ENCODE measurements around the gene GPR37L1. TPM values are rescaled to one million over a fixed set of nuclear protein-coding genes. Genes with fewer than 3 reads are reported as not detected.

The GPR37L1 gene
- total and polyA plus RNA-seq, 8 donors, result 0.02 to 0.25 (median 0.07) TPM; not detected in 2

GRCh38 chr1:202182040-202182877 is 59.5 kb downstream of the GPR37L1 start:
- Histone ChIP-seq H3K27me3 (no peaks in the 10 kb centered on the region), H3K9me3 (no peaks in the 10 kb centered on the region), H3K27ac (no peak overlapping the region), H3K4me1 (no peaks in the 10 kb centered on the region), H3K4me3 (no peak overlapping the region), H3K36me3 (no peaks in the 10 kb centered on the region)
- FAIRE-seq (no peak), ATAC-seq (no peak), DNase-seq (no peak)
- intact Hi-C loops (cut with DNase I), result loop anchor here in 1 of 3 donors (10.0 kb wide), 1 partner anchor 543 kb away; no protein-coding TSS in a partner anchor
- no peak for TF ChIP-seq CTCF (IDR thresholded peaks at IDR 0.05)
- WGBS, 2 donors, result 78 to 90% methylated on average over 8 of the region's 8 CpGs

Other genes with a start within 250 kb of the GPR37L1 start
- gene SHISA4, start 234.0 kb upstream of the GPR37L1 start, total RNA-seq, result 1 to 10 TPM; 3.6 to 7.5 (median 4.8) TPM
- gene SHISA4, start 234.0 kb upstream of the GPR37L1 start, polyA plus RNA-seq, result 1 to 10 TPM; 7.5 to 9.3 TPM
- 1 to 10 TPM in 5 of 6 donors, under 1 TPM in 1; 0.67 to 4.5 (median 1.7) TPM for gene LMOD1, start 176.4 kb upstream of the GPR37L1 start, total RNA-seq
- 10 to 100 TPM in 1 of 2 donors, 1 to 10 TPM in 1; 7.1 to 13.6 TPM for gene LMOD1, start 176.4 kb upstream of the GPR37L1 start, polyA plus RNA-seq
- 10 to 100 TPM in 5 of 6 donors, 1 to 10 TPM in 1; 7.9 to 17.8 (median 17.1) TPM for gene TIMM17A, start 167.4 kb upstream of the GPR37L1 start, total RNA-seq
- gene TIMM17A, start 167.4 kb upstream of the GPR37L1 start, polyA plus RNA-seq, result 10 to 100 TPM; 18.1 to 28.2 TPM
- gene RNPEP, start 140.3 kb upstream of the GPR37L1 start, total RNA-seq, result 10 to 100 TPM; 19.8 to 37.6 (median 26.5) TPM
- 10 to 100 TPM; 29.0 to 43.5 TPM for gene RNPEP, start 140.3 kb upstream of the GPR37L1 start, polyA plus RNA-seq
- gene ELF3, start 112.3 kb upstream of the GPR37L1 start, total RNA-seq, result 100 to 1,000 TPM in 5 of 6 donors, 10 to 100 TPM in 1; 99.3 to 278 (median 158) TPM
- gene ELF3, start 112.3 kb upstream of the GPR37L1 start, polyA plus RNA-seq, result 100 to 1,000 TPM; 284 to 447 TPM
- gene ARL8A, start 21.8 kb downstream of the GPR37L1 start, total RNA-seq, result 10 to 100 TPM; 17.9 to 30.4 (median 24.8) TPM
- 10 to 100 TPM; 14.8 to 20.5 TPM for gene ARL8A, start 21.8 kb downstream of the GPR37L1 start, polyA plus RNA-seq
- gene PTPN7, start 37.7 kb downstream of the GPR37L1 start, total RNA-seq, result 1 to 10 TPM in 4 of 6 donors, under 1 TPM in 2; 0.23 to 2.9 (median 1.0) TPM
- gene PTPN7, start 37.7 kb downstream of the GPR37L1 start, polyA plus RNA-seq, result 1 to 10 TPM in 1 of 2 donors, under 1 TPM in 1; 0.61 to 1.2 TPM
- gene LGR6, start 70.9 kb downstream of the GPR37L1 start, total RNA-seq, result under 1 TPM in 3 of 6 donors, not detected in 3; 0.06 to 0.20 (median 0.06) TPM
- gene LGR6, start 70.9 kb downstream of the GPR37L1 start, polyA plus RNA-seq, result under 1 TPM; 0.15 to 0.47 TPM
- gene UBE2T, start 219.0 kb downstream of the GPR37L1 start, total RNA-seq, result 1 to 10 TPM in 1 of 6 donors, under 1 TPM in 4, not detected in 1; 0.35 to 1.2 (median 0.57) TPM
- 1 to 10 TPM in 1 of 2 donors, under 1 TPM in 1; 0.76 to 2.3 TPM for gene UBE2T, start 219.0 kb downstream of the GPR37L1 start, polyA plus RNA-seq
- 10 to 100 TPM in 5 of 6 donors, 1 to 10 TPM in 1; 8.2 to 29.4 (median 14.0) TPM for gene PPP1R12B, start 225.8 kb downstream of the GPR37L1 start, total RNA-seq
- 1 to 10 TPM; 4.4 to 5.1 TPM for gene PPP1R12B, start 225.8 kb downstream of the GPR37L1 start, polyA plus RNA-seq